NCI-H2227 treated with DMSO at 0.1 percent for 48 hours (cell line): ENCODE data around the gene HMGCS1.
"Not testable (repeated sequence)": the region's sequence is repeated elsewhere in the genome, so short reads cannot be mapped to it uniquely, and the experiment has no call there.

Experiments used
- DNase-seq: peaks from one replicate; lab custom pipeline; 2025; lab: John Stamatoyannopoulos, UW

The HMGCS1 gene

GRCh38 chr5:43273552-43273951 is 39.7 kb downstream of the HMGCS1 start:
- no peak for DNase-seq

DNA sequence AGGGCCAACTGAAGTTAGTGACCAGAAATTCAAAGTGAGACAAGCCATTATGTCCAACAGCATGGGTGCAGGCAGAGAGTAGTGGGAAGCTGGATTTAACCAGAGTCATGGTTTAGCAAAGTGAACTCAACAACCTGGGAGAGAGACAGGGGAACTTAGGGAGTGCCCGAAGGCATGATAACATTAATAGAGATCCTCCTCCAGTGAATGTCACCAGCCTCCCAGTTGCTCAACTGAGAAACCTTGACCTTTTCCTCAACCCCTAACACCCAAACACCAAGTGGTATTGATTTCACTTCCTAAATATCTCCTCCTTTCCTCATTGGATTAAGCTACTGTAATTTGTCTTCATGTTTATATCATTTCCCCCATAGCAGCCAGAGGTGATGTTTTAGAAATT is 42.6 kb downstream of the HMGCS1 start:
- DNase-seq: no peak

GRCh38 chr5:43268188-43268820 is 44.9 kb downstream of the HMGCS1 start:
- no peak for DNase-seq

DNA sequence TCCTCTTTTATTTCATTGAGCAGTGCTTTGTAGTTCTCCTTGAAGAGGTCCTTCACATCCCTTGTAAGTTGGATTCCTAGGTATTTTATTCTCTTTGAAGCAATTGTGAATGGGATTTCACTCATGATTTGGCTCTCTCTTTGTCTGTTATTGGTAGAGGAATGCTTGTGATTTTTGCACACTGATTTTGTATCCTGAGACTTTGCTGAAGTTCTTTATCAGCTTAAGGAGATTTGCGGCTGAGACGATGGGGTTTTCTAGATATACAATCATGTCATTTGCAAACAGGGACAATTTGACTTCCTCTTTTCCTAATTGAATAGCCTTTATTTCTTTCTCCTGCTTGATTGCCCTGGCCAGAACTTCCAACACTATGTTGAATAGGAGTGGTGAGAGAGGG is 50.9 kb downstream of the HMGCS1 start:
- not testable (repeated sequence) for DNase-seq

DNA sequence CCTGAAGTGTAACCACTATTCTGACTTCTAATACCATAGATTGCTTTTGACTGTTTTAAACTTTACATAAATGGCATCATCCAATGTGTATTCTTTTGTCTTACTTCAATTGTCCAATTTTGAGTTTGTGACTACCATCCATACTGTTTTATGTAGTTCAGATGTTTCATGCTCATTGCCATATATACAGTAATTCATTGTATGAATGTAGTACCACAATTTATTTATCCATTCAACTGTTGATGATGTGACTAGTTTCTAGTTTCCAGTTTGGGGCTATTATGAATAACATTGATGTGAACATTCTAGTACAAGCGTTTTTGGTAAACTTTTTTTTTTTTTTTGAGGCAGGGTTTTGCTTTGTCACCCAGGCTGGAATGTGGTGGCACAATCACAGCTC is 55.1 kb downstream of the HMGCS1 start:
- DNase-seq: no peak

DNA sequence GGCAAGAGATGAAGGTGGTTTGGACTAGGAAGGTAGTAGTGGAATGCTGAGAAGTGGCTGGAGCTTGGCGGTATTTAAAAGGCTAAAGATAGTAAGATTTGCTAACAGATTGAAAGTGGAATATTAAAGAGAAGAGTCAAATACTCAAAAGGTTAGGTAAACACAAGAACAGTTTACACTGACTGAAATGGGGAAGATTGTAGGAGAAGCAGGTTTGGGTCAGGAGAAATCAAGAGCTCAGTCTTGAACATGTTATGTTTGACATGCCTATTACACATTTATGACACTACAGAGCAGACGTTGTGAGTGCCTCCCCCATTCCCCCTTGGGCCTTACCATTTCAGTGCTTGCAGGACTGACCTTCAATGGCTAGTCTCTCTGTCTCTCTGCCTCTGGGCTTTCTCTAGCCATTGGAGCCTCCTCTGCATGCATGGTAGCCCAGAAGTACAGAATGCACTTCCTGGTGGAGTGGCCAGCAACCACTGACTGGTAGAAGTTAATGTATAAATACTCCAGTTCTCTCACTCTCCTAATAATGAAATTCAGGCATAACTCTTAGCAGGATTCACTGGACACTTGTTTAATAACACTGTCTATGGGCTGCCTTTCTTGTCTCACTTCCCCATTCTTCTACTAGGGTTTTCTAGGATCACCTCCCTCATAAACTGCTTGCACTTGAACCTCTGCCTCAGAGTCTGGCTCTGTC is 56.8 kb downstream of the HMGCS1 start:
- no peak for DNase-seq

GRCh38 chr5:43255704-43256103 is 57.5 kb downstream of the HMGCS1 start:
- DNase-seq: no peak

GRCh38 chr5:43251754-43252153 is 61.5 kb downstream of the HMGCS1 start:
- no peak for DNase-seq

- DNase-seq: no peak
These were observed 67.4 kb downstream of the HMGCS1 start for GRCh38 chr5:43245724-43246385.

DNA sequence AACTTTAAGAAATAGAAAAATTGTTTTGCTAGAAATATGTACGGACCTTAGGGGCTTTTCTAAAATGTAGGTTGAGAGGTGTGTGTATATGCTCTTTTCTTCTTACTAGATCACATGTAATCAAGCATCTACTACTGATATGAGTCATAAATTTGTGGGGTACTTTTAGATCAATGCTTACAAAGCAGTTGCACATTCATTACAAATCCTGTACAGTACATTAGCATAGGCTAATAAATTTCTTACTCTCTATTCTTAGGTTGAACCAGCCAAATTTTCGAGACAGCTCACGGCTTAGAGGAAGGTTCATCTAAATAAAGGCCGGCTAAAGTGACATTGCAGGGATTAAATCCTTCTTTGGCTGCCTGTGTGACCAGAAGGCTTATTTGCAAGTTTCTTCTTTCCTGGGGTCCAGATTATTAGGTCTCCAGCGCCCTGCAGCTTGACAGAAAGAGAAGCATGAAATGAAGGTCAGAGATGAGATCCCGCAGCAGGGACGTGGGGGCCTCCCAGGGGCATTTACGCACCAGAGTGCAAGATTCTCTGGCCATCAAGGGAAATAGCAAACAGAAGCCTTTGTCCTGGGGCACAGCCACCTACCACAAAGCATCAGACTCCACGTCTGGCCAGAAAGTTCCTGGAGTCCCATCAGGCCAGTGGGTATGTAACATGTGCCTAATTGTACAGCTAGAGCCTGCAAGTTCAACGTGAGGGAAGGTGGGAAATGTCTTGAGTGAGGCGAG is 68.2 kb downstream of the HMGCS1 start:
- no peak for DNase-seq

DNA sequence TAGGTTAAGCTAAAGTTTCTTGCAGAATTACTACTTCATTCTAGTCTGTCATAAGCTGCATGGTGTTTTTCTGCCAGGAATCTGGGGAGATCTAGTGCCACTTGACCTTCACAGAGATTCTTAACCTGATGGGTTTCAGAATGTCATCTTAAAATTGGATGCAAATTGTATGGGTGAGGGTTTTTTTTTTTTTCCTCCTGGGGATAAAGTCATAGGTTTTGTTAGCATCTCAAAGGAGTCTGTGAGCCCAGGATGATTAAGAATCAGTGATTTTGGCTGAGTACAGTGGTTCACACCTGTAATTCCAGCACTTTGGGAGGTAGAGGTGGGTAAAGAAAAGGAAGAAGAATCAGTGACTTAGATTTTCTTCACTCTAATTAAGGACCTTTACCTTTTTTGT is 69.9 kb downstream of the HMGCS1 start:
- DNase-seq: no peak

DNA sequence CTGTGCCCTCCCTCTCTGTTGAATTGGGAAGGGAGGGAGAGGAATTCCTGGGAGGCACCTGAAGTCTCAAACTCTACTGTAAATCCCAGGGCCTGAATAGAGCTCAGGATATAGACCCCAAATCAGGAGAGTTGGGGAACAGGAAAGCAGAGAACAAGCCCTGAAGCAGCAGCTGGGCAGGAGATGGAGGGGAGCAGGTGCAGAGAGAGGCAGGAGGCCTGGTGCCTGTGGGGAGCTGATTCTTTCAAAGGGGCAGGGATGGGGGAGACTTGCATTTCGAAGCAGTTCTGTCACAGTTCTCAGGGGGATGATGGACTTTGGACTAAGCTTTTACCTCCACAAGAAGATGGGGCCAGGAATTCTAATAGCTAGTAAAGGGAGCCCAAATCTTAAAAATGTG is 71.0 kb downstream of the HMGCS1 start:
- DNase-seq: no peak
